GM23338 (cell line): ENCODE measurements around the gene TRIM37. TPM values are rescaled to one million over a fixed set of nuclear protein-coding genes. Genes with fewer than 3 reads are reported as not detected.
"Not testable (repeated sequence)": the region's sequence is repeated elsewhere in the genome, so short reads cannot be mapped to it uniquely, and the experiment has no call there.

ENCODE experiments used
- ATAC-seq: fragments of 200-7000 bp; cut with Tn5 transposase; 3 replicates; pipeline ENCODE4 v1.9.1; 2020
- DNase-seq: peaks from one replicate; pipeline ENCODE4 v3.0.0-alpha.2; 2015; ENCODE audit warnings: low spot score
- H2AFZ ChIP-seq: fragments of 200-600 bp; sonication (generic); 2 replicates; pipeline ENCODE4 v1.8.0; 2016; ENCODE audit warnings: antibody characterized with exemption, mild to moderate bottlenecking, moderate library complexity
- H3F3A ChIP-seq: fragments of 200-600 bp; sonication (generic); replicated peaks from 2 replicates; pipeline ENCODE4 v1.8.0; 2017; ENCODE audit warnings: antibody characterized with exemption, mixed run types, low read depth
- H3K27ac ChIP-seq: fragments of 200-600 bp; sonication (generic); 2 replicates; pipeline ENCODE4 v1.6.1; 2016; ENCODE audit warnings: low read depth
- H3K27me3 ChIP-seq: fragments of 200-600 bp; sonication (generic); 2 replicates; pipeline ENCODE4 v1.8.0; 2016; ENCODE audit warnings: mild to moderate bottlenecking, mixed run types, moderate library complexity; ENCODE audit not compliant: insufficient read depth
- H3K36me3 ChIP-seq: fragments of 200-600 bp; sonication (generic); 2 replicates; pipeline ENCODE4 v1.8.0; 2016; ENCODE audit warnings: mild to moderate bottlenecking; ENCODE audit not compliant: insufficient read depth
- H3K4me1 ChIP-seq: fragments of 200-600 bp; sonication (generic); 2 replicates; pipeline ENCODE4 v1.8.0; 2016; ENCODE audit warnings: mild to moderate bottlenecking, moderate library complexity; ENCODE audit not compliant: insufficient read depth
- H3K4me2 ChIP-seq: fragments of 200-600 bp; sonication (generic); 2 replicates; pipeline ENCODE4 v1.7.1; 2017; ENCODE audit warnings: mixed run types
- H3K4me3 ChIP-seq: fragments of 200-600 bp; sonication (generic); 2 replicates; pipeline ENCODE4 v1.6.1; 2016; ENCODE audit warnings: mixed run types
- H3K79me2 ChIP-seq: fragments of 200-600 bp; sonication (generic); replicated peaks from 2 replicates; pipeline ENCODE4 v1.8.0; 2017; ENCODE audit warnings: mild to moderate bottlenecking; ENCODE audit not compliant: insufficient read depth
- H3K9me2 ChIP-seq: fragments of 200-600 bp; sonication (generic); 2 replicates; pipeline ENCODE4 v1.8.0; 2017; ENCODE audit not compliant: insufficient read depth
- H4K20me1 ChIP-seq: fragments of 200-600 bp; sonication (generic); replicated peaks from 2 replicates; pipeline ENCODE4 v1.8.0; 2017; ENCODE audit warnings: mild to moderate bottlenecking; ENCODE audit not compliant: insufficient read depth
- H3K27ac Mint-ChIP-seq: 2 replicates; pipeline ENCODE4 v1.8.0; 2020; ENCODE audit warnings: inconsistent platforms, mild to moderate bottlenecking, moderate library complexity, mixed read lengths
- H3K27me3 Mint-ChIP-seq: 3 replicates; pipeline ENCODE4 v1.8.0; 2022; ENCODE audit warnings: low read depth, mild to moderate bottlenecking, moderate library complexity, mixed read lengths, inconsistent platforms; ENCODE audit not compliant: insufficient read depth, poor library complexity
- H3K36me3 Mint-ChIP-seq: 3 replicates; pipeline ENCODE4 v1.8.0; 2021; ENCODE audit warnings: low read depth, mild to moderate bottlenecking, inconsistent platforms, moderate library complexity, mixed read lengths
- H3K4me1 Mint-ChIP-seq: 3 replicates; pipeline ENCODE4 v1.8.0; 2020; ENCODE audit warnings: mild to moderate bottlenecking, inconsistent platforms, mixed read lengths
- H3K4me3 Mint-ChIP-seq: 3 replicates; pipeline ENCODE4 v1.8.0; 2021; ENCODE audit warnings: moderate library complexity, mild to moderate bottlenecking, inconsistent platforms, mixed read lengths
- H3K9me3 Mint-ChIP-seq: 3 replicates; pipeline ENCODE4 v1.8.0; 2020; ENCODE audit warnings: moderate library complexity, mild to moderate bottlenecking, inconsistent platforms, mixed read lengths
- EZH2 ChIP-seq: fragments of 200-600 bp; sonication (generic); IDR thresholded peaks from one replicate; pipeline ENCODE4 v1.8.0; 2017; ENCODE audit warnings: antibody characterized with exemption, mild to moderate bottlenecking, low read depth; ENCODE audit not compliant: unreplicated experiment
- JUNB ChIP-seq: IDR thresholded peaks from one replicate; pipeline ENCODE4 v1.6.1; 2016; ENCODE audit warnings: antibody characterized with exemption; ENCODE audit not compliant: unreplicated experiment
- NANOG ChIP-seq: IDR thresholded peaks from 2 replicates; pipeline ENCODE4 v1.6.1; 2016; ENCODE audit warnings: antibody characterized with exemption, borderline replicate concordance
- STAT1 ChIP-seq: IDR thresholded peaks from one replicate; pipeline ENCODE4 v1.6.1; 2016; ENCODE audit warnings: antibody characterized with exemption; ENCODE audit not compliant: unreplicated experiment
- ZNF114 ChIP-seq: fragments of 250-450 bp; sonication (Bioruptor Pico); IDR thresholded peaks from 2 replicates; pipeline ENCODE4 v1.5.0; 2020; ENCODE audit warnings: mild to moderate bottlenecking, moderate library complexity
- ZNF331 ChIP-seq: fragments of 250-450 bp; sonication (Bioruptor Pico); IDR thresholded peaks from 2 replicates; pipeline ENCODE4 v1.5.0; 2020; ENCODE audit warnings: low read depth, mild to moderate bottlenecking, moderate library complexity
- ZNF462 ChIP-seq: fragments of 250-450 bp; sonication (Bioruptor Pico); IDR thresholded peaks from 2 replicates; pipeline ENCODE4 v1.5.0; 2020; ENCODE audit warnings: mild to moderate bottlenecking, moderate library complexity
- polyA plus RNA-seq: library from polyadenylated mRNA; unstranded; fragments of >200 nt; fragmentation: Nextera tagmentation; extraction: Ambion mirVana; gene quantifications from 2 replicates; pipeline ENCODE4 v1.2.1, GENCODE V29; 2016
- total RNA-seq: library from RNA; depleted of rRNA; stranded (reverse); fragments of >200 nt; shearing (Covaris generic); gene quantifications from 2 replicates; pipeline ENCODE4 v1.2.3, GENCODE V29; 2014
- TF ChIP-seq, protein P1 (sequence below): IDR thresholded peaks from 2 replicates; pipeline ENCODE4 v1.6.1; 2016; ENCODE audit warnings: antibody characterized with exemption
- TF ChIP-seq, protein P2 (sequence below), 2 experiments: fragments of 200-600 bp in 1 of 2; sonication (generic) in 1 of 2; conservative IDR thresholded peaks; 2 replicates each; pipeline versions ENCODE4 v1.5.1 to v1.6.1; 2016 to 2017; ENCODE audit warnings: antibody characterized with exemption in 2 of 2, low read depth in 2 of 2, mild to moderate bottlenecking in 2 of 2, moderate library complexity in 1 of 2

The TRIM37 gene
- total and polyA plus RNA-seq, 2 experiments from 2014 or later = 61.1 to 71.2 TPM

GRCh38 chr17:59139939-59140338 lies 33.3 kb upstream of the TRIM37 start (continued):
- TF ChIP-seq, protein P1, sequence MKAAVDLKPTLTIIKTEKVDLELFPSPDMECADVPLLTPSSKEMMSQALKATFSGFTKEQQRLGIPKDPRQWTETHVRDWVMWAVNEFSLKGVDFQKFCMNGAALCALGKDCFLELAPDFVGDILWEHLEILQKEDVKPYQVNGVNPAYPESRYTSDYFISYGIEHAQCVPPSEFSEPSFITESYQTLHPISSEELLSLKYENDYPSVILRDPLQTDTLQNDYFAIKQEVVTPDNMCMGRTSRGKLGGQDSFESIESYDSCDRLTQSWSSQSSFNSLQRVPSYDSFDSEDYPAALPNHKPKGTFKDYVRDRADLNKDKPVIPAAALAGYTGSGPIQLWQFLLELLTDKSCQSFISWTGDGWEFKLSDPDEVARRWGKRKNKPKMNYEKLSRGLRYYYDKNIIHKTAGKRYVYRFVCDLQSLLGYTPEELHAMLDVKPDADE = no peak
- TF ChIP-seq JUNB (no peak), ZNF114 (CRISPR knock-in tag) (no peak), ZNF331 (CRISPR knock-in tag) (no peak), NANOG (no peak)
- TF ChIP-seq, protein P2, sequence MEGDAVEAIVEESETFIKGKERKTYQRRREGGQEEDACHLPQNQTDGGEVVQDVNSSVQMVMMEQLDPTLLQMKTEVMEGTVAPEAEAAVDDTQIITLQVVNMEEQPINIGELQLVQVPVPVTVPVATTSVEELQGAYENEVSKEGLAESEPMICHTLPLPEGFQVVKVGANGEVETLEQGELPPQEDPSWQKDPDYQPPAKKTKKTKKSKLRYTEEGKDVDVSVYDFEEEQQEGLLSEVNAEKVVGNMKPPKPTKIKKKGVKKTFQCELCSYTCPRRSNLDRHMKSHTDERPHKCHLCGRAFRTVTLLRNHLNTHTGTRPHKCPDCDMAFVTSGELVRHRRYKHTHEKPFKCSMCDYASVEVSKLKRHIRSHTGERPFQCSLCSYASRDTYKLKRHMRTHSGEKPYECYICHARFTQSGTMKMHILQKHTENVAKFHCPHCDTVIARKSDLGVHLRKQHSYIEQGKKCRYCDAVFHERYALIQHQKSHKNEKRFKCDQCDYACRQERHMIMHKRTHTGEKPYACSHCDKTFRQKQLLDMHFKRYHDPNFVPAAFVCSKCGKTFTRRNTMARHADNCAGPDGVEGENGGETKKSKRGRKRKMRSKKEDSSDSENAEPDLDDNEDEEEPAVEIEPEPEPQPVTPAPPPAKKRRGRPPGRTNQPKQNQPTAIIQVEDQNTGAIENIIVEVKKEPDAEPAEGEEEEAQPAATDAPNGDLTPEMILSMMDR (conservative IDR thresholded peaks at IDR 0.05; ENCODE audit: low read depth in 2 of 2) = no peak

DNA sequence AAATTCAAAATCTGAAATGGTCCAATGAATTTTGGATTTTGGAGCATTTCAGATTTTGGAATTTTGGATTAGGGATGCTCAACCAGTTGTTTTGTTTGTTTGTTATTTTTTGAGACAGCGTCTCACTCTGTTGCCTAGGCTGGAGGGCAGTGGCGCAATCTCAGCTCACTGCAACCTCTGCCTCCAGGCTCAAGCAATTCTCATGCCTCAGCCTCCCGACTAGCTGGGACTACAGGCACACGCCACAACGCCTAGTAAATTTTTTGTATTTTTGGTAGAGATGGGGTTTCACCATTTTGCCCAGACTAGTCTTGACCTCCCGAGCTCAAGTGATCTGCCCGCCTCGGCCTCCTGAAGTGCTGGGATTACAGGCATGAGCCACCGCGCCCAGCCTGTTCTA lies 31.7 kb upstream of the TRIM37 start:
- not testable (repeated sequence) for H2AFZ ChIP-seq, H3K27ac Mint-ChIP-seq, H3K4me3 Mint-ChIP-seq, H3K9me2 ChIP-seq, H3K36me3 Mint-ChIP-seq, H3F3A ChIP-seq, H3K4me3 ChIP-seq, H3K4me1 Mint-ChIP-seq, H3K4me1 ChIP-seq, DNase-seq, H3K4me2 ChIP-seq, H3K9me3 Mint-ChIP-seq, H3K27me3 Mint-ChIP-seq, H3K27me3 ChIP-seq, ATAC-seq, H3K36me3 ChIP-seq
- Histone ChIP-seq H3K79me2 (peaks cover 99% of the 10 kb centered on the region), H4K20me1 (peaks cover 41% of the 10 kb centered on the region), H3K27ac (peak overlapping the region; percentile 50)

- Mint-ChIP-seq H3K4me1 (no peaks in the 10 kb centered on the region), H3K4me3 (no peak overlapping the region), H3K9me3 (no peaks in the 10 kb centered on the region), H3K27me3 (no peaks in the 10 kb centered on the region), H3K27ac (no peak overlapping the region), H3K36me3 (peaks cover 29% of the 10 kb centered on the region)
- Histone ChIP-seq H2AFZ (no peak overlapping the region), H3K4me2 (no peak overlapping the region), H3K4me1 (no peaks in the 10 kb centered on the region), H3K27ac (no peak overlapping the region), H3K27me3 (no peaks in the 10 kb centered on the region), H3K79me2 (peaks cover 80% of the 10 kb centered on the region), H3K36me3 (peaks cover 12% of the 10 kb centered on the region), H4K20me1 (peaks cover 28% of the 10 kb centered on the region), H3K4me3 (no peak overlapping the region), H3K9me2 (no peaks in the 10 kb centered on the region), H3F3A (no peaks in the 10 kb centered on the region)
- ATAC-seq (no peak), DNase-seq (no peak)
- no peak for TF ChIP-seq ZNF331 (CRISPR knock-in tag)
- no peak for TF ChIP-seq ZNF462 (CRISPR knock-in tag)
- TF ChIP-seq, protein P1 = no peak
- no peak for TF ChIP-seq ZNF114 (CRISPR knock-in tag)
- no peak for TF ChIP-seq EZH2
- TF ChIP-seq STAT1 = no peak
These were observed 24.5 kb upstream of the TRIM37 start for GRCh38 chr17:59131131-59131530.
